Fibroblast of skin of scalp (primary cell): Measurements from ENCODE around the gene MPZL2.
A peak's percentile ranks its signal among the peaks of the same experiment; 100 is the strongest.

Experiments used
- DNase-seq: peaks from one replicate; pipeline ENCODE4 v3.0.0-alpha.2; 2013

Gene MPZL2

GRCh38 chr11:118283037-118283636, 19.0 kb upstream of the MPZL2 start:
- DNase-seq, result no peak

- DNase-seq, result no peak
These were observed 18.5 kb upstream of the MPZL2 start for GRCh38 chr11:118282606-118283005.

GRCh38 chr11:118281284-118281683, 17.2 kb upstream of the MPZL2 start:
- no peak for DNase-seq

DNA sequence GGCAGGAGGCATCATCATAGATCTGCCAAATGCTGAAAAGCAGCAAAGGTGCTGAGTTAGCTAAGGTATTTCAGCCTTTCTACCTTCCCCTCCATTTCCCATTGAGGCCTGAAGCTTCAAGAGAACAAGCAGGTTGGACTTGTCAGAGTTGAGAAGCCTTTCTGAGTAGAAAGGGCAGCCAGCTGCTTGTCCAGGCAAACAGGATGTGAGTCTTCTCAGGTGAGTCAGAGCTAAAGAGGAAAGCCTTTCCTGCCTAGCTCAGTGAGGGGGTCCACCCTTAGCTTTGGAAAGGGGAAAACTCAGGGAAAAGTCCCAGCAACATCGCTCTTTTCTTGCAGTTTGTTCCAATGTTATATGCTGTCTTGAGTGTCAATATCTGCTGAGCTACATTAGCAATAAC, 13.2 kb upstream of the MPZL2 start:
- no peak for DNase-seq

GRCh38 chr11:118276422-118276821, 12.3 kb upstream of the MPZL2 start:
- DNase-seq, result no peak

DNA sequence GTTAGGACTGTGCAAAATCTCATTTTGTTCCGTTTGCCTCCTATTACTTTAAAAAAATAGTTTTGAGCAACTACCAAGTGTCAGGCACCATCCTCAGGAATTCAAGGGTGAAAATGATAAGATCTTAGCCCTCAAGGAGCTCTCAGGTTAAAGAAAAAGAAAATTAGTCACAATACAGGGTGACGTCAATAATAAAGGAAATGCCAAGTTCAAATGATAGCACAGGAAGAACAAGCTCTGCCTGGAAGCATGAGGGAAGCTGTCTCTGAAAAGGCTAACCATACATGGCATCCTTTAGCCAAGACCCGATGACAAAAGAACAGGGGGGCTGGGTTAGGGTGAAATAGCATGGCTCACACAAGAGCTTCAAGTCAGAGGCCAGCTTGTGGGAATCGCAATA, 11.1 kb upstream of the MPZL2 start:
- DNase-seq, result no peak

GRCh38 chr11:118274186-118274585, 10.1 kb upstream of the MPZL2 start:
- no peak for DNase-seq

- DNase-seq, result no peak
These were observed 7.9 kb upstream of the MPZL2 start for GRCh38 chr11:118272001-118272400.

- no peak for DNase-seq
These were observed 3.4 kb upstream of the MPZL2 start for GRCh38 chr11:118267486-118267885.

- DNase-seq, result no peak
These were observed 1.9 kb upstream of the MPZL2 start for GRCh38 chr11:118265954-118266353.

GRCh38 chr11:118264569-118265465, 720 bp upstream of the MPZL2 start:
- no peak for DNase-seq

GRCh38 chr11:118263112-118263511, 985 bp downstream of the MPZL2 start:
- DNase-seq, result no peak

GRCh38 chr11:118260353-118260752, 3.7 kb downstream of the MPZL2 start:
- no peak for DNase-seq

GRCh38 chr11:118259138-118259537, 5.0 kb downstream of the MPZL2 start:
- DNase-seq, result no peak

DNA sequence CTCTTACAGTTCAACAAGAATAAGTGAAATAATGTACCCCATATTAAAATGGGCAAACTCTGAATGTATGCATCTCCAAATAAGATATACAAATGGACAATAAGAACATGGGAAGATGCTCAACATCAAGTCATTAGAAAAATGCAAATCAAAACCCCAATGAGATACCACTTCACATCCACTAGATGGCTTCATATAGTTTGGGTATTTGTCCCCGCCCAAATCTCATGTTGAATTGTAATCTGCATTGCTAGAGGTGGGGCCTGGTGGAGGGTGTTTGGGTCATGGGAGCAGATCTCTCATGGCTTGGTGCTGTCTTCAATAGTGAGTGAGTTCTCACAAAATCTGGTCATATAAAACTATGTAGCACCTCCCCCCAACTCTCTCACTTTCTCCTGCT, 5.7 kb downstream of the MPZL2 start:
- no peak for DNase-seq

- no peak for DNase-seq
These were observed 11.4 kb downstream of the MPZL2 start for GRCh38 chr11:118252688-118253087.

GRCh38 chr11:118251858-118252652, 12.0 kb downstream of the MPZL2 start, which contains the start of gene MPZL3:
Gene MPZL3, minus strand, starts transcription at chr11:118252365. Its CDS starts 71 bp downstream, at chr11:118252294.
- DNase-seq, result peak; percentile 75

DNA sequence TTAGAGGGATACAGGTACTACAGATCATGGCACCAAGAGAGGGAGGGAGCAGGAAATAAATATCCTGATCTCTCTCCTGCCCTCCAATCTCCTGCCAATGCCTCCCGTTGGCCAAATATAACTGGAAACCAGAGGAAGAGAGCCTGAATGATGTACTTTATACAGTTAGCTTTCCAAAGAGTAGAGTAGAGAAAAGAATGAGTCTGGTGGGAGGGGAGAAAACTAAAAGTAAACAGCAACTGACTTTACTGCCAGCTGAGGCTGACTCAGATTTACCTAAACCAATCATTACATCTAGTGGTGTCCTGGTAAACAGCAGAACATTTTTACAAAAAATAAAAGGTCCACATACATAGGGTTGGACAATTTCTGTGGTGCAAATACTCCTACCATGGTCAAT, 17.1 kb downstream of the MPZL2 start:
- DNase-seq, result no peak

DNA sequence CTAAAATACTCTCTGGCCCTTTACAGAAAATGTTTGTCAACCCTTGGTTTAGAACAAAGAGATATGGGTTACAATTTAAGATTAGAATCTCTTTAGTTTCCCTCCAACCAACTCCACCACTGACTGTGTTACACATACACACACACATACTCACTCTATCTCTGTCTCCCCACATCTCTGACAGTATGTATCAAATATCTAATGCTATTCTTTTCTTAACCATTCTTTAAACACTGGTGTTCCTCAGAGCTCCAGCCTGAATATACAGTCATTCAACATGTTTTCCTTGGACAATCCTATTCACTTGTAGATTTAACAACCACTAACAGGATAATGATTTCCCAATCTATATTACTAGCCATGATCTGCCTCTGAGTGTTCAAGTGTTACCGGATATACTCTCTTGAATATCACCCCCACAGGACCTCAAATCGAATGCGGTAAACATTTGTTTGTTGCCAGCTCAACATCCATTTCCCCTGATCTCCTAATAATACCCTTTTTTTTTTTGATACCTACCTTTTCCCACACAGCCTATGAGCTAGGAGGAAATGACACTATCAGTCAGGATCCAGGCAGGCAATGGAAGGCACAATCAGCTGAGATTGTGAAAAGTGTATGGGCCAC, 18.0 kb downstream of the MPZL2 start:
- DNase-seq, result no peak

DNA sequence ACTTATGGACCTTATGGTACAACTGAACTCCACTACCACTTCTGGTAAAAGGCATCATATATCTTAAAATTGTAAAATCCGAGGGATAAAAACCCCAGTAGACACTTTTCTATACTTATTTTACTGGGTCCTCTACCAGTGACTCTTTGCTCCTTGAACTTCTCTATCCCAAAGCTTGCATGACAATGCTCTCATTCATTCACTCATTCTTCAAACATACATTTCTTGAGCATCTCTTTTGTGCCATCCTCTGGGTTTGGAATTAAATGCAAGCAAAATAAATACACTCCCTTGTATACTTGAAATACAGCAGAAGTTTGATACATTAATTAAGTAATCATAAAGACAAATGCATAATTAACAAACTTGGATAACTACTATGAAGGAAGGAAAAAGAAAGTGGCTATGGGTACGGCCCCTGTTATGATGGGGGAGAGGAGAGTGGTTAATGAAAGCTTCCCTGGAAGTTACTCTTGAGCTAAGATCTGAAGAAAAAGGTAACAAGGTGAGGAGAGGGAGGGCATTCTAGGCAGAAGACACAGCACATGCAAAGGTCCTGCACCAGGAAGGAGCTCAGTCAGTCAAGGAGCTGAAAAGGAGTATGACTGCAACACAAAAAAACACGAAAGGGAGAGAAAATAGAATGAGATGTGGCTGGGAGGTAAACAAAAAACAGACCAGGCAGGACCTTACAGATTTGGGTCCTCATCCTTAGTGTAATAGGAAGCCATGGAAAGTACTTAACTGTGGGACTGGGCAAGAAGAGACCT, 19.9 kb downstream of the MPZL2 start:
- no peak for DNase-seq

GRCh38 chr11:118243161-118243560, 20.9 kb downstream of the MPZL2 start:
- DNase-seq, result no peak

GRCh38 chr11:118241764-118242098, 22.4 kb downstream of the MPZL2 start:
- no peak for DNase-seq
